Measurements from ENCODE around the gene CDK9. TPM values are rescaled to one million over a fixed set of nuclear protein-coding genes. Genes with fewer than 3 reads are reported as not detected.
"Not testable (repeated sequence)": the region's sequence is repeated elsewhere in the genome, so short reads cannot be mapped to it uniquely, and the experiment has no call there.

Gene CDK9
- total and polyA plus RNA-seq, 3 donors from 2014 or later, result 77.1 to 163 (median 136) TPM

GRCh38 chr9:127833555-127833954, 47.7 kb downstream of the CDK9 start:
- no peaks in the 10 kb centered on the region for H3K27me3 ChIP-seq
- WGBS, 2 donors, result 12 to 22% methylated on average over 1 of the region's 1 CpG
- H3K4me1 ChIP-seq, result peaks cover 76% of the 10 kb centered on the region
- intact Hi-C loops (cut with DNase I; ENCODE audit: low total_unique reads), result no loop called here
- no peak overlapping the region for H3K4me3 ChIP-seq
- H3K9me3 ChIP-seq, result no peaks in the 10 kb centered on the region
- no peak for DNase-seq
- no peaks in the 10 kb centered on the region for H3K36me3 ChIP-seq (ENCODE audit: low read depth, missing control alignments)
- H3K27ac ChIP-seq, result peak overlapping the region in 1 of 2 donors; percentile 85
- TF ChIP-seq, protein P1, sequence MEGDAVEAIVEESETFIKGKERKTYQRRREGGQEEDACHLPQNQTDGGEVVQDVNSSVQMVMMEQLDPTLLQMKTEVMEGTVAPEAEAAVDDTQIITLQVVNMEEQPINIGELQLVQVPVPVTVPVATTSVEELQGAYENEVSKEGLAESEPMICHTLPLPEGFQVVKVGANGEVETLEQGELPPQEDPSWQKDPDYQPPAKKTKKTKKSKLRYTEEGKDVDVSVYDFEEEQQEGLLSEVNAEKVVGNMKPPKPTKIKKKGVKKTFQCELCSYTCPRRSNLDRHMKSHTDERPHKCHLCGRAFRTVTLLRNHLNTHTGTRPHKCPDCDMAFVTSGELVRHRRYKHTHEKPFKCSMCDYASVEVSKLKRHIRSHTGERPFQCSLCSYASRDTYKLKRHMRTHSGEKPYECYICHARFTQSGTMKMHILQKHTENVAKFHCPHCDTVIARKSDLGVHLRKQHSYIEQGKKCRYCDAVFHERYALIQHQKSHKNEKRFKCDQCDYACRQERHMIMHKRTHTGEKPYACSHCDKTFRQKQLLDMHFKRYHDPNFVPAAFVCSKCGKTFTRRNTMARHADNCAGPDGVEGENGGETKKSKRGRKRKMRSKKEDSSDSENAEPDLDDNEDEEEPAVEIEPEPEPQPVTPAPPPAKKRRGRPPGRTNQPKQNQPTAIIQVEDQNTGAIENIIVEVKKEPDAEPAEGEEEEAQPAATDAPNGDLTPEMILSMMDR (IDR thresholded peaks at IDR 0.05), result no peak

DNA sequence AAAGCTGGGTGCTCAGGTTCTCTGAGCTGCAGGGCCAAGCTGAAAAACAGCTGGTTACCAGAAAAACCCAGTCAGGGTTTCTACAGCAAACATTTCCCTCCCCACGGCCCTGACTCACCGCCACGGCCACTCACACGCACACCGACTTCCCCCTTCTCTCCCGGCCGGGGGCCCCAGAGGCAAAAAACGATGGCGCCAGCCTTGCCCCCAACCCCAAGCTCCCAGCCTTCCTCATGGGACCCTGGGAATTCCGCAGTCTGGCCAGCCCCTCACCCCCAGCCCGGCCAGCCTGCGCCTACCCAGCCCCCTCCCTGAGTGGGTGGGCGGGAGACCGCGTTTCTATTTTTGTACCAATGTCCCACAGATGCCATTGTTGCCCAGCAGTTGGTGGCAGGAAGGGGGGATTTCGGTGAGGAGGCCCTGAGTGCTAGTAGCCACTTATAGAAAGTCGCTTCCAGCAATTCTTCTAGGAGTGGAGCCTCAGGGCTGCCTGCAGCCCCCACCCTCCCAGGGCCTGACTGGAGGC, 50.2 kb downstream of the CDK9 start:
- no peaks in the 10 kb centered on the region for H3K27me3 ChIP-seq
- peaks cover 74% of the 10 kb centered on the region for H3K4me1 ChIP-seq
- DNase-seq, result no peak

DNA sequence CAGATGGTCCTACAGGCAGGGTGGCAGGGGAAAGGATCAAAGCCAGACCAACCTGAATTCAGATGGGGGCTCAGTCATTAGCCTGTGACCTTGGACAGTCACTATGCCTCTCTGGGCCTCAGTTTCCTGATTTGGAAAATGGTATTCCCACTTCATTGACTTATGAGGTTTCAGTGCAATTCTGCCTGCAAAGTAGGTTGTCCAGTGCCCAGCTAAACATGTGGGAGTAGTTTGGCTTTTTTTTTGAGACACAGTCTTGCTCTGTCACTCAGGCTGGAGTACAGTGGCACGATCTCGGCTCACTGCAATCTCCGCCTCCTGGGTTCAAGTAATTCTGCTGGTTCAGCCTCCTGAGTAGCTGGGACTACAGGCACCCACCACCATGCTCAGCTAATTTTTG, 50.7 kb downstream of the CDK9 start:
- H3K36me3 ChIP-seq (ENCODE audit: low read depth, missing control alignments); DNase-seq; H3K27me3 ChIP-seq; intact Hi-C loops (cut with DNase I; ENCODE audit: low total_unique reads); H3K9me3 ChIP-seq; H3K4me3 ChIP-seq: not testable (repeated sequence)
- H3K27ac ChIP-seq, result peak overlapping the region; percentile 9 to 85
- 40 to 68% methylated on average over 3 of the region's 3 CpGs for WGBS, 2 donors
- peaks cover 74% of the 10 kb centered on the region for H3K4me1 ChIP-seq

More for the DNA sequence above, 50.2 kb downstream of the CDK9 start:
- H3K9me3 ChIP-seq, result no peaks in the 10 kb centered on the region
- H3K36me3 ChIP-seq (ENCODE audit: low read depth, missing control alignments), result no peaks in the 10 kb centered on the region
- 44 to 50% methylated on average over 15 to 17 of the region's 17 CpGs for WGBS, 2 donors
- TF ChIP-seq POLR2A (IDR thresholded peaks at IDR 0.05), result no peak
- TF ChIP-seq, protein P1 (IDR thresholded peaks at IDR 0.05), result no peak
- intact Hi-C loops (cut with DNase I; ENCODE audit: low total_unique reads), result no loop called here
- peak overlapping the region; percentile 9 to 85 for H3K27ac ChIP-seq
- H3K4me3 ChIP-seq, result no peak overlapping the region

- H3K4me1 ChIP-seq, result peaks cover 67% of the 10 kb centered on the region
- DNase-seq, result no peak
- no peak overlapping the region for H3K4me3 ChIP-seq
- intact Hi-C loops (cut with DNase I; ENCODE audit: low total_unique reads), result no loop called here
- no peaks in the 10 kb centered on the region for H3K36me3 ChIP-seq (ENCODE audit: low read depth, missing control alignments)
- 32 to 59% methylated on average over 4 of the region's 4 CpGs for WGBS, 2 donors
- no peaks in the 10 kb centered on the region for H3K27me3 ChIP-seq
- no peaks in the 10 kb centered on the region for H3K9me3 ChIP-seq
- H3K27ac ChIP-seq, result peak overlapping the region in 1 of 2 donors; percentile 85
- TF ChIP-seq, protein P1 (IDR thresholded peaks at IDR 0.05), result no peak
- no peak for TF ChIP-seq POLR2A (IDR thresholded peaks at IDR 0.05)
These were observed 51.5 kb downstream of the CDK9 start for GRCh38 chr9:127837346-127837745.

DNA sequence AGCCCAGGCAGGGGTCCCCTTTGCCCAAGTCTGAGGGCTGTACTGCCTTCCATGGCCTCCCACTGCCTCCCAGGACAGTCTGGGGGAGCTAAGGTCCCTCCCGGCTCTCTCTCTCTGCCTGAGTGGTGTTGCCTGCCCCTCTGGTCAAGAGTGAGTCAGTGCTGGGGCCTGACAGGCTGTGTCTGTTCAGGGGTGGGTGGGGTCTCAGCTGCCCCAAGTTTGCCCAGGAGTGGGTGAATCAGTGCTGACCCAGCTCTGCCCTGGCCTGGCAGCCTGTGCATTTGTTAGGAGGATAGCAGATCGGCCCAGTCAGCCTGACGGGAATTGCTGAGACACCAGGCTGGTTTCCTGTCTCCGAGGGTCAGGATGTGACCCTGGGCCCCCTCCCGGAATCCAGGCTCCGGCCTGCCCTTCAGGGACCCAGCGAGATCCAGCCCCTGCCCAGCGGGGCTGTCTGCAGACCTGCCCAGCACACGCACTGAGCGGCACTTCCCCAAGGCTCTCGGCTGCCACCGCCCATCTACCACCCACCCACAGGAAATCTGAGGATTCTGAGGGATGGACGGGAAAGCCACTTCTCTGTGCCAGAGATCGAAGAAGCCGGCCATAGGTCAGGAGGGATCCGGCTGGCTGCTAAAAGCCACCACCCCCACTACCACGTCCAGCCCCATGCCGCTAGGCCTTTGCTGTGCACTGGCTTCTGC, 52.7 kb downstream of the CDK9 start:
- Histone ChIP-seq H3K36me3 (ENCODE audit: low read depth, missing control alignments) (no peaks in the 10 kb centered on the region), H3K4me3 (no peak overlapping the region), H3K4me1 (peaks cover 61% of the 10 kb centered on the region), H3K9me3 (no peaks in the 10 kb centered on the region), H3K27ac (peak overlapping the region; percentile 66 to 85), H3K27me3 (no peaks in the 10 kb centered on the region)
- 42 to 46% methylated on average over 13 to 18 of the region's 18 CpGs for WGBS, 2 donors
- intact Hi-C loops (cut with DNase I; ENCODE audit: low total_unique reads), result no loop called here
- peak; percentile 62 for DNase-seq
- TF ChIP-seq, protein P1 (IDR thresholded peaks at IDR 0.05), result no peak
- TF ChIP-seq POLR2A (IDR thresholded peaks at IDR 0.05), result no peak

Small RNA genes within 50 kb of the gene (microRNA-seq; reads per million reads assigned to microRNA genes)
- gene MIR2861 (ENCODE audit: borderline number of aligned reads in 2 of 2, borderline replicate concordance in 1 of 2) (0 reads per million in 2 donors), gene MIR3960 (ENCODE audit: borderline number of aligned reads in 2 of 2, borderline replicate concordance in 1 of 2) (0 reads per million in 2 donors)

Small RNA genes within 50 kb of the gene (small RNA-seq; reads per million reads assigned to genes)
- gene RF00019, result 0 reads per million in 2 donors

Other genes with a start within 250 kb of the CDK9 start
- 10 to 100 TPM; 33.1 to 36.1 TPM for gene STXBP1, start 173.8 kb upstream of the CDK9 start, total RNA-seq
- 21.2 TPM for gene STXBP1, start 173.8 kb upstream of the CDK9 start, polyA plus RNA-seq (ENCODE audit: insufficient read depth, low read depth, low replicate concordance)
- gene CFAP157, start 79.0 kb upstream of the CDK9 start, total RNA-seq, result 10 to 100 TPM; 11.6 to 26.5 TPM
- gene CFAP157, start 79.0 kb upstream of the CDK9 start, polyA plus RNA-seq (ENCODE audit: insufficient read depth, low read depth, low replicate concordance), result 30.6 TPM
- 10 to 100 TPM; 19.0 to 24.5 TPM for gene PTRH1, start 70.4 kb upstream of the CDK9 start, total RNA-seq
- gene PTRH1, start 70.4 kb upstream of the CDK9 start, polyA plus RNA-seq (ENCODE audit: insufficient read depth, low read depth, low replicate concordance), result 18.2 TPM
- gene TTC16, start 70.0 kb upstream of the CDK9 start, total RNA-seq, result 10 to 100 TPM; 25.0 to 32.7 TPM
- gene TTC16, start 70.0 kb upstream of the CDK9 start, polyA plus RNA-seq (ENCODE audit: insufficient read depth, low read depth, low replicate concordance), result 46.2 TPM
- 10 to 100 TPM; 28.7 to 32.0 TPM for gene TOR2A, start 50.7 kb upstream of the CDK9 start, total RNA-seq
- gene TOR2A, start 50.7 kb upstream of the CDK9 start, polyA plus RNA-seq (ENCODE audit: insufficient read depth, low read depth, low replicate concordance), result 30.4 TPM
- 1 to 10 TPM; 6.6 to 9.6 TPM for gene SH2D3C, start 7.4 kb upstream of the CDK9 start, total RNA-seq
- 8.8 TPM for gene SH2D3C, start 7.4 kb upstream of the CDK9 start, polyA plus RNA-seq (ENCODE audit: insufficient read depth, low read depth, low replicate concordance)
- 100 to 1,000 TPM in 1 of 2 donors, 10 to 100 TPM in 1; 99.3 to 105 TPM for gene FPGS, start 16.8 kb downstream of the CDK9 start, total RNA-seq
- 37.9 TPM for gene FPGS, start 16.8 kb downstream of the CDK9 start, polyA plus RNA-seq (ENCODE audit: insufficient read depth, low read depth, low replicate concordance)
- 100 to 1,000 TPM; 132 to 214 TPM for gene ENG, start 68.6 kb downstream of the CDK9 start, total RNA-seq
- gene ENG, start 68.6 kb downstream of the CDK9 start, polyA plus RNA-seq (ENCODE audit: insufficient read depth, low read depth, low replicate concordance), result 144 TPM
- 100 to 1,000 TPM in 1 of 2 donors, 10 to 100 TPM in 1; 86.7 to 103 TPM for gene AK1, start 91.6 kb downstream of the CDK9 start, total RNA-seq
- gene AK1, start 91.6 kb downstream of the CDK9 start, polyA plus RNA-seq (ENCODE audit: insufficient read depth, low read depth, low replicate concordance), result 154 TPM
- 10 to 100 TPM; 46.3 to 70.3 TPM for gene ST6GALNAC6, start 113.6 kb downstream of the CDK9 start, total RNA-seq
- 43.0 TPM for gene ST6GALNAC6, start 113.6 kb downstream of the CDK9 start, polyA plus RNA-seq (ENCODE audit: insufficient read depth, low read depth, low replicate concordance)
- 10 to 100 TPM; 18.8 to 24.7 TPM for gene ST6GALNAC4, start 131.0 kb downstream of the CDK9 start, total RNA-seq
- gene ST6GALNAC4, start 131.0 kb downstream of the CDK9 start, polyA plus RNA-seq (ENCODE audit: insufficient read depth, low read depth, low replicate concordance), result 10.3 TPM
- gene PIP5KL1, start 144.7 kb downstream of the CDK9 start, total RNA-seq, result 10 to 100 TPM in 1 of 2 donors, 1 to 10 TPM in 1; 8.4 to 10.2 TPM
- 3.9 TPM for gene PIP5KL1, start 144.7 kb downstream of the CDK9 start, polyA plus RNA-seq (ENCODE audit: insufficient read depth, low read depth, low replicate concordance)
- gene DPM2, start 151.8 kb downstream of the CDK9 start, total RNA-seq, result 10 to 100 TPM; 33.5 to 36.4 TPM
- gene DPM2, start 151.8 kb downstream of the CDK9 start, polyA plus RNA-seq (ENCODE audit: insufficient read depth, low read depth, low replicate concordance), result 46.6 TPM
- 100 to 1,000 TPM; 119 to 129 TPM for gene EEIG1, start 195.0 kb downstream of the CDK9 start, total RNA-seq
- 75.7 TPM for gene EEIG1, start 195.0 kb downstream of the CDK9 start, polyA plus RNA-seq (ENCODE audit: insufficient read depth, low read depth, low replicate concordance)